Central memory CD8-positive, alpha-beta T cell (primary cell): Measurements from ENCODE around the gene HMG20B.

ENCODE experiments used
- ATAC-seq: fragments of 150-1000 bp; cut with Tn5 transposase; replicated peaks from 2 replicates; pipeline ENCODE4 v1.10.0; 2022; ENCODE audit warnings: mild to moderate bottlenecking, moderate FRiP score, moderate number of reproducible peaks; ENCODE audit not compliant: poor library complexity, severe bottlenecking; ENCODE audit errors: extremely low read depth
- DNase-seq, 2 donors: peaks; one replicate each; pipeline ENCODE4 v3.0.0; 2021; ENCODE audit warnings: low spot score in 2 of 2
- H3K27ac Mint-ChIP-seq: one replicate; pipeline ENCODE4 v1.8.0; 2022; ENCODE audit warnings: low read depth, mild to moderate bottlenecking, moderate library complexity, mixed read lengths
- H3K27me3 Mint-ChIP-seq: one replicate; pipeline ENCODE4 v1.8.0; 2022; ENCODE audit warnings: mixed read lengths
- H3K36me3 Mint-ChIP-seq: one replicate; pipeline ENCODE4 v1.8.0; 2022; ENCODE audit warnings: mild to moderate bottlenecking, moderate library complexity, mixed read lengths; ENCODE audit not compliant: insufficient read depth
- H3K4me1 Mint-ChIP-seq: one replicate; pipeline ENCODE4 v1.8.0; 2022; ENCODE audit warnings: mixed read lengths
- H3K4me3 Mint-ChIP-seq: one replicate; pipeline ENCODE4 v1.8.0; 2022; ENCODE audit warnings: mild to moderate bottlenecking, moderate library complexity, mixed read lengths
- H3K9me3 Mint-ChIP-seq: one replicate; pipeline ENCODE4 v1.8.0; 2022; ENCODE audit warnings: mixed read lengths

HMG20B gene

DNA sequence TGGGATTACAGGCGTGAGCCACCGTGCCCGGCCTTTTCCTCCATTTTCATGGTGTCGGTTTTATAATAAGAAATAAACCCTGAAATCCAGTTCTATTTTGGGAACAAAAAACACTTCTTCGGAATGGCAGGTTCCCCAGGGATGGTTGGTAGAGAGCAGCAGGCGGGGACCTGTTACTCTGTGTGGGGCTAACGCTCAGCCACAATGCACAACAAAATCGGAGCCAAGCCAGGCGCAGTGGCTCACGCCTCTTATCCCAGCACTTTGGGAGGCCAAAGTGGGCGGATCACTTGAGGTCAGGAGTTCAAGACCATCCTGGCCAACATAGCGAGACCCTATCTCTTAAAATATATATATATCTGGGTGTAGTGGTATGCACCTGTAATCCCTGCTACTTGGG lies 28.3 kb downstream of the HMG20B start:
- ATAC-seq (no peak), DNase-seq (no peak)
- Mint-ChIP-seq H3K4me3 (no peak overlapping the region), H3K9me3 (no peaks in the 10 kb centered on the region), H3K27ac (no peak overlapping the region), H3K4me1 (no peaks in the 10 kb centered on the region), H3K27me3 (no peaks in the 10 kb centered on the region), H3K36me3 (no peaks in the 10 kb centered on the region)

- Mint-ChIP-seq H3K9me3 (no peaks in the 10 kb centered on the region), H3K4me1 (peaks cover 6% of the 10 kb centered on the region), H3K27me3 (no peaks in the 10 kb centered on the region), H3K4me3 (no peak overlapping the region), H3K27ac (no peak overlapping the region), H3K36me3 (no peaks in the 10 kb centered on the region)
- ATAC-seq = no peak
- no peak for DNase-seq
Measured at GRCh38 chr19:3603121-3603811, 30.5 kb downstream of the HMG20B start.

GRCh38 chr19:3604227-3604986 lies 31.7 kb downstream of the HMG20B start:
- Mint-ChIP-seq H3K36me3 (no peaks in the 10 kb centered on the region), H3K4me3 (no peak overlapping the region), H3K27me3 (no peaks in the 10 kb centered on the region), H3K9me3 (no peaks in the 10 kb centered on the region), H3K4me1 (peaks cover 8% of the 10 kb centered on the region), H3K27ac (no peak overlapping the region)
- DNase-seq = no peak
- ATAC-seq = no peak

GRCh38 chr19:3604987-3605343 lies 32.2 kb downstream of the HMG20B start:
- DNase-seq = no peak
- no peak overlapping the region for H3K4me3 Mint-ChIP-seq
- H3K9me3 Mint-ChIP-seq = no peaks in the 10 kb centered on the region

GRCh38 chr19:3605361-3605760 lies 32.6 kb downstream of the HMG20B start:
- H3K4me1 Mint-ChIP-seq = peaks cover 8% of the 10 kb centered on the region
- H3K36me3 Mint-ChIP-seq = peaks cover 2% of the 10 kb centered on the region
- H3K4me3 Mint-ChIP-seq = no peak overlapping the region
- H3K27me3 Mint-ChIP-seq = no peaks in the 10 kb centered on the region
- ATAC-seq = peak; percentile 12
- H3K27ac Mint-ChIP-seq = no peak overlapping the region
- DNase-seq = no peak
- no peaks in the 10 kb centered on the region for H3K9me3 Mint-ChIP-seq

More at GRCh38 chr19:3604987-3605343, 32.2 kb downstream of the HMG20B start:
- H3K27ac Mint-ChIP-seq = no peak overlapping the region
- no peaks in the 10 kb centered on the region for H3K27me3 Mint-ChIP-seq
- peaks cover 2% of the 10 kb centered on the region for H3K36me3 Mint-ChIP-seq
- peaks cover 8% of the 10 kb centered on the region for H3K4me1 Mint-ChIP-seq
- peak; percentile 55 for ATAC-seq

- DNase-seq = no peak
- Mint-ChIP-seq H3K36me3 (peaks cover 2% of the 10 kb centered on the region), H3K9me3 (no peaks in the 10 kb centered on the region), H3K4me1 (peaks cover 8% of the 10 kb centered on the region), H3K27ac (no peak overlapping the region), H3K4me3 (no peak overlapping the region), H3K27me3 (no peaks in the 10 kb centered on the region)
- no peak for ATAC-seq
Measured at GRCh38 chr19:3605770-3606169, 33.0 kb downstream of the HMG20B start.

DNA sequence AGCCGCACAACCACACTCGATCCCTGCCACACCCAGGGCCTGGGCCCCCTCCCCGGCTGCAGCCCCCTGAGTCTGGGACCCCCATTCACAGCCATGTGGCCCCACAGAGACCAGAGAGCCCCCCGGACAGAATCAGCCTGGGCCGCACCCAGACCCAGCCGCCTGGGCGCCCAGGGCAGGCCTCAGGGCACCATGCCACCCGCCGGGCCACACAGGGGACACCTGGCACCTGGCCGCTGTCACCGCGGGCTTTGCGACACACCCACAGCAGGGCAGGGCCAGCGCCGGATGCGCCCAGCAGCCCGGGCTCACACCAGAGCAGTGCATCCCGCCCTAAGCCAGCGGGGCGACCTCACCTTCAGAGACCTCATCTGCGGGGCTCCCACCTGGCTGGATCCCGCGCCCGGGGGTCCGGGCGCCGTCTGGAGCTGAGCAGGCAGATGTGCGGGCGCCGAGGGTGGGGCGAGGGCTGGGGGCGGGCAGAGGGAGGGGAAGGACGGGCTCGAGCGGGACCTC lies 33.5 kb downstream of the HMG20B start:
- peaks cover 2% of the 10 kb centered on the region for H3K36me3 Mint-ChIP-seq
- no peak overlapping the region for H3K27ac Mint-ChIP-seq
- DNase-seq (no peak), ATAC-seq (peak; percentile 53)
- no peaks in the 10 kb centered on the region for H3K27me3 Mint-ChIP-seq
- H3K4me3 Mint-ChIP-seq = peak overlapping the region; percentile 34
- no peaks in the 10 kb centered on the region for H3K9me3 Mint-ChIP-seq
- H3K4me1 Mint-ChIP-seq = peaks cover 8% of the 10 kb centered on the region

GRCh38 chr19:3606690-3607289 lies 34.0 kb downstream of the HMG20B start, which contains the start of gene TBXA2R:
Gene TBXA2R (minus strand): TSS chr19:3606875. CDS start chr19:3600634, 6,241 bp downstream.
- peaks cover 2% of the 10 kb centered on the region for H3K36me3 Mint-ChIP-seq
- H3K27me3 Mint-ChIP-seq = no peaks in the 10 kb centered on the region
- DNase-seq = no peak
- ATAC-seq = no peak
- no peaks in the 10 kb centered on the region for H3K9me3 Mint-ChIP-seq
- no peak within 1 kb of the TSS for H3K27ac Mint-ChIP-seq
- peak within 1 kb of the TSS; percentile 40 for H3K4me3 Mint-ChIP-seq
- H3K4me1 Mint-ChIP-seq = peaks cover 8% of the 10 kb centered on the region

DNA sequence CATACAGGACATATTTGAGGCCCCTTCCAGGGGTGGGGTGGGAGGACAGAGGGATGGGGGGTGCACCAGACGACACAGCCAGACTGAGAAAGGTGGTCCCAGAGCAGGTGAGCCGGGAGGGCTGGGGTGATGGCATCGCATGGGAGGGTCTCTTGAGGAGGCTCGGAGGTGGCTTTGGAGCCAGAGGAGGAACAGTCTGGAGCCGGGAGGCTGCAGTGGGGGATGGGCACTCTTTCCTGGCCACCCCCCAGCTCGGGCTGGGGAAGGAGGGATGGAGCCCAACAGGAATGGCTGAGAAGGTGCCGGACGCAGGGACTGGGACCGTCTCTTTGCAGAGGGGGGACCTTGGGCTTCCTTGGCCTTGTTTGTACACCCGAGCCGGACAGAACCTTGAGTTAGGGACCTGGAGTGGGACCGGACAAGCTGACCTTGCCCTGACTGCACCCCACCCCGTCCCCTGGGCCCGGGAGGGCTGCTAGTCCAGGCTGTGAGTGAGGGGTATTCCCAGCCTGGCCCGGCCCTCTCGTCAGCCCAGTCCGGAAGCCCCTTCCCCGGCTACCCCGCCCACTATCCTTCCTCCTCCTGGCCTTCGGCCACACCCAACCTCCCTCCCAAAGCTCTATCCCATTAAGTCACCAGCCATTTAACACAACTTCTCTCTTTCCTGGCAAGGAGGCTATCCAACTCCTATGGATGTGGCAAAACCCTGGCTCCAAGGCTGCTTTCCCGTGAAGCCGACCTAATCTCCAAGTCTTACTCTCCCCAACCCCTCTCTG lies 34.7 kb downstream of the HMG20B start:
- no peak for DNase-seq
- peaks cover 7% of the 10 kb centered on the region for H3K36me3 Mint-ChIP-seq
- peaks cover 8% of the 10 kb centered on the region for H3K4me1 Mint-ChIP-seq
- H3K9me3 Mint-ChIP-seq = no peaks in the 10 kb centered on the region
- H3K4me3 Mint-ChIP-seq = peak overlapping the region; percentile 40
- no peaks in the 10 kb centered on the region for H3K27me3 Mint-ChIP-seq
- H3K27ac Mint-ChIP-seq = no peak overlapping the region
- no peak for ATAC-seq

DNA sequence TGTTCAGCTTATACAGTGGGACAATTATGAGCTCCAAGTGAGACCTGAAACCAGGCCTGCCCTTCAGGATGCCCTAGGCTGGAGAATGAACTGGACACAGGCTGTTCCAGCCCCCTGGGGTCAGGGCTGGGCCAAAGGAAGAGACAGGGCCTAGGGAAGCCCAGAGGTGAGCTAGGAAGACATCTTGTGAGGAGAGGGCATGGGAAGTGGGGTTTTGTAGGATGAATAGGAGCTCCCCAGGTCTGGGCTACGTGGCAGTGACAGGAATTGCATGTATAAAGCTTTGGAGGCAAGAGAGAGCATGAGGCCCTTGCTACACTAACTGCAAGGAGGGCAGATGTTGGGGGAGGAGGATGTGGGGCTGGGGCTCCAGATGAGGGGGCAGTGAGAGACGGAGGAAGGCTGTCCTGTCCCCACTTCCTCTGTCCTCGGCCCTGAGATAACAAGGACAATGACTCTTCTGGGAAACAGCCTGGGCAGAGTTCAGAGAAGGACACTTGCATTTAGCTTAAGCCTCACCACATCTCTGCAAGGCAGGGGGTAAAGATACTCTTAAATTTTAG lies 35.4 kb downstream of the HMG20B start:
- Mint-ChIP-seq H3K4me1 (peaks cover 8% of the 10 kb centered on the region), H3K27ac (no peak overlapping the region), H3K9me3 (no peaks in the 10 kb centered on the region), H3K27me3 (no peaks in the 10 kb centered on the region), H3K36me3 (peaks cover 7% of the 10 kb centered on the region), H3K4me3 (peak overlapping the region; percentile 40)
- ATAC-seq (no peak), DNase-seq (no peak)

- DNase-seq = no peak
- peaks cover 8% of the 10 kb centered on the region for H3K4me1 Mint-ChIP-seq
- H3K27ac Mint-ChIP-seq = no peak overlapping the region
- peaks cover 7% of the 10 kb centered on the region for H3K36me3 Mint-ChIP-seq
- H3K9me3 Mint-ChIP-seq = no peaks in the 10 kb centered on the region
- H3K4me3 Mint-ChIP-seq = no peak overlapping the region
- ATAC-seq = no peak
- no peaks in the 10 kb centered on the region for H3K27me3 Mint-ChIP-seq
Measured at GRCh38 chr19:3608750-3609322, 36.1 kb downstream of the HMG20B start.
